ENCODE results near the gene SEC16A.

DNA sequence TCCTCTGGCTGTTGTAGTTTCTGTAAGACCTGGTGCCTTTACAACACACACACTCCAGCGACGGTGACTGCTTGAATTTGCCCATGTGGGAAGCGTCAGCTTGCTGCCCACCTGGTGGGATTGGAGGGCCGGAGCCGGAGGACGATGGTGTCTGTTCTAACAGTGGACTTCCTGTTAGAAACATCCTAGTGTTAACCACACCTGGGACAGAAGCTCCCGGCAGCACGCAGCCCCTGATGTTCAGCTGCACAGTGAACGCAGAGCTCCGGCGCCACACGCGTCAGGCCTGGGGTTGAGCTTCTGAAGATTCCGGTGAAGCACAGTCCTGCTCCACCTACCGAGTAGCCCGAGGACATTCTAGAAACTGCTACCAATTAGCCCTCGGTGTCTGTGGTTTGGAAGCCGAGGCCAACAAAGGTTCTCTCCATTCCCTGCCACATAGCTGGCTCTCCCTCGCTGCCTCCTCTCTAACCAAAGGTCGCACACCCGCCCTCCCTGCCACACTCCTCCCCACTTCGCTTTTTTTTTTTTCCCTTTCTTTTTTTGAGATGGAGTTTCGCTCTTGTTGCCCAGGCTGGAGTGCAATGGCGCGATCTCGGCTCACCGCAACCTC lies 58.0 kb downstream of the SEC16A start:
- TF ChIP-seq, protein P1, sequence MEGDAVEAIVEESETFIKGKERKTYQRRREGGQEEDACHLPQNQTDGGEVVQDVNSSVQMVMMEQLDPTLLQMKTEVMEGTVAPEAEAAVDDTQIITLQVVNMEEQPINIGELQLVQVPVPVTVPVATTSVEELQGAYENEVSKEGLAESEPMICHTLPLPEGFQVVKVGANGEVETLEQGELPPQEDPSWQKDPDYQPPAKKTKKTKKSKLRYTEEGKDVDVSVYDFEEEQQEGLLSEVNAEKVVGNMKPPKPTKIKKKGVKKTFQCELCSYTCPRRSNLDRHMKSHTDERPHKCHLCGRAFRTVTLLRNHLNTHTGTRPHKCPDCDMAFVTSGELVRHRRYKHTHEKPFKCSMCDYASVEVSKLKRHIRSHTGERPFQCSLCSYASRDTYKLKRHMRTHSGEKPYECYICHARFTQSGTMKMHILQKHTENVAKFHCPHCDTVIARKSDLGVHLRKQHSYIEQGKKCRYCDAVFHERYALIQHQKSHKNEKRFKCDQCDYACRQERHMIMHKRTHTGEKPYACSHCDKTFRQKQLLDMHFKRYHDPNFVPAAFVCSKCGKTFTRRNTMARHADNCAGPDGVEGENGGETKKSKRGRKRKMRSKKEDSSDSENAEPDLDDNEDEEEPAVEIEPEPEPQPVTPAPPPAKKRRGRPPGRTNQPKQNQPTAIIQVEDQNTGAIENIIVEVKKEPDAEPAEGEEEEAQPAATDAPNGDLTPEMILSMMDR (conservative IDR thresholded peaks at IDR 0.05; ENCODE audit: low read length) = no peak
- no peak for TF ChIP-seq EZH2phosphoT487 (IDR thresholded peaks at IDR 0.05; ENCODE audit: borderline replicate concordance, low read depth, low read length)

Data from OCI-LY7 (cell line).